ENCODE results near the gene OXCT1. TPM values are rescaled to one million over a fixed set of nuclear protein-coding genes. Genes with fewer than 3 reads are reported as not detected.

Gene OXCT1
- total and polyA plus RNA-seq, 2 donors (not counting 3 experiments of a cell fraction or from before 2014, with no cell fraction given), result 12.8 to 37.4 TPM

GRCh38 chr5:41831155-41831554, 39.1 kb downstream of the OXCT1 start:
- TF ChIP-seq CTCF (IDR thresholded peaks at IDR 0.05; ENCODE audit: extremely low read depth in 1 of 2, insufficient read depth in 1 of 2, low read depth in 1 of 2, low read length in 2 of 2) (no peak), MYC (IDR thresholded peaks at IDR 0.05; ENCODE audit: low read depth, low read length) (no peak), POLR2AphosphoS5 (IDR thresholded peaks at IDR 0.05; ENCODE audit: insufficient read depth, low read depth, low read length) (no peak), JUN (IDR thresholded peaks at IDR 0.05; ENCODE audit: borderline replicate concordance, insufficient read depth, insufficient read length, low read depth) (no peak)
- Histone ChIP-seq H3K4me2 (ENCODE audit: insufficient read depth, low read length) (no peak overlapping the region), H3K9me1 (replicated peaks; ENCODE audit: control insufficient read depth, extremely low read depth, insufficient read depth, low read length) (no peaks in the 10 kb centered on the region), H3K27me3 (ENCODE audit: control insufficient read depth in 2 of 2, insufficient read depth in 2 of 2, low read length in 2 of 2) (no peaks in the 10 kb centered on the region), H3K4me3 (replicated peaks in 1 of 3; ENCODE audit: insufficient read depth in 1 of 3, low read depth in 1 of 3, low read length in 3 of 3) (no peak overlapping the region), H3K36me3 (ENCODE audit: control insufficient read depth in 2 of 2, extremely low read depth in 1 of 2, insufficient read depth in 2 of 2, low read length in 2 of 2) (peaks cover 0 to 4% of the 10 kb centered on the region in 2 experiments), H3K79me2 (ENCODE audit: control insufficient read depth, insufficient read depth, low read length) (no peaks in the 10 kb centered on the region), H3K9ac (replicated peaks; ENCODE audit: extremely low read depth, insufficient read depth, low read length) (no peak overlapping the region), H2AFZ (ENCODE audit: low read depth, low read length) (no peak overlapping the region), H3K9me3 (replicated peaks; ENCODE audit: control insufficient read depth, insufficient read depth, low read length) (no peaks in the 10 kb centered on the region), H4K20me1 (replicated peaks; ENCODE audit: control insufficient read depth, extremely low read depth, insufficient read depth, low read length) (no peaks in the 10 kb centered on the region), H3K27ac (ENCODE audit: insufficient read depth, low read depth, low read length) (no peak overlapping the region), H3K4me1 (ENCODE audit: control insufficient read depth, extremely low read depth, insufficient read depth, low read length) (peaks cover 37% of the 10 kb centered on the region)
- ChIA-PET CTCF (interaction anchor here (0.6 to 1.4 kb wide), 4 partner anchors 10 to 561 kb away, joined by 3 to 5 read pairs (median 3); no protein-coding TSS in a partner anchor), POLR2A (no interaction called here)
- no peak for FAIRE-seq
- intact Hi-C loops (cut with micrococcal nuclease) (no loop called here), dilution Hi-C loops (cut with MboI; ENCODE audit: extremely low pct_ligation_motif_present, low sequenced_read_pairs) (no loop called here)
- BruUV-seq (replicated peaks), result no TSS peak
- DNase-seq (ENCODE audit: low read depth, low spot score), result no peak

GRCh38 chr5:41827792-41828191, 42.4 kb downstream of the OXCT1 start:
- intact Hi-C loops (cut with micrococcal nuclease) (no loop called here), dilution Hi-C loops (cut with MboI; ENCODE audit: extremely low pct_ligation_motif_present, low sequenced_read_pairs) (no loop called here)
- peaks cover 0 to 4% of the 10 kb centered on the region in 2 experiments for H3K36me3 ChIP-seq (ENCODE audit: control insufficient read depth in 2 of 2, extremely low read depth in 1 of 2, insufficient read depth in 2 of 2, low read length in 2 of 2)
- no peaks in the 10 kb centered on the region for H3K9me3 ChIP-seq (replicated peaks; ENCODE audit: control insufficient read depth, insufficient read depth, low read length)
- H3K9ac ChIP-seq (replicated peaks; ENCODE audit: extremely low read depth, insufficient read depth, low read length), result no peak overlapping the region
- no peaks in the 10 kb centered on the region for H3K79me2 ChIP-seq (ENCODE audit: control insufficient read depth, insufficient read depth, low read length)
- H3K4me3 ChIP-seq (replicated peaks in 1 of 3; ENCODE audit: insufficient read depth in 1 of 3, low read depth in 1 of 3, low read length in 3 of 3), result no peak overlapping the region
- no peak for TF ChIP-seq CTCF (IDR thresholded peaks at IDR 0.05; ENCODE audit: extremely low read depth in 1 of 2, insufficient read depth in 1 of 2, low read depth in 1 of 2, low read length in 2 of 2)
- TF ChIP-seq EZH2 (IDR thresholded peaks at IDR 0.05; ENCODE audit: borderline replicate concordance, low read depth, low read length, severe bottlenecking), result no peak
- no peak for TF ChIP-seq POLR2AphosphoS5 (IDR thresholded peaks at IDR 0.05; ENCODE audit: insufficient read depth, low read depth, low read length)
- no peak for TF ChIP-seq MYC (IDR thresholded peaks at IDR 0.05; ENCODE audit: low read depth, low read length)
- TF ChIP-seq MAX (IDR thresholded peaks at IDR 0.05; ENCODE audit: insufficient read depth, insufficient read length), result no peak
- TF ChIP-seq GATA2 (IDR thresholded peaks at IDR 0.05; ENCODE audit: insufficient read depth, insufficient read length, low read depth, low read length), result no peak
- TF ChIP-seq FOS (IDR thresholded peaks at IDR 0.05; ENCODE audit: borderline replicate concordance, insufficient read depth, low read length), result no peak
- no peak for TF ChIP-seq POLR2A (IDR thresholded peaks at IDR 0.05; ENCODE audit: low read depth, low read length)
- no peak for TF ChIP-seq JUN (IDR thresholded peaks at IDR 0.05; ENCODE audit: borderline replicate concordance, insufficient read depth, insufficient read length, low read depth)
- peaks cover 10% of the 10 kb centered on the region for H3K4me1 ChIP-seq (ENCODE audit: control insufficient read depth, extremely low read depth, insufficient read depth, low read length)
- DNase-seq (ENCODE audit: low read depth, low spot score) (no peak), FAIRE-seq (no peak)
- no peaks in the 10 kb centered on the region for H3K27me3 ChIP-seq (ENCODE audit: control insufficient read depth in 2 of 2, insufficient read depth in 2 of 2, low read length in 2 of 2)
- POLR2A ChIA-PET, result no interaction called here
- no peak overlapping the region for H2AFZ ChIP-seq (ENCODE audit: low read depth, low read length)
- CTCF ChIA-PET, result no interaction called here
- no peak overlapping the region for H3K4me2 ChIP-seq (ENCODE audit: insufficient read depth, low read length)
- no TSS peak for BruUV-seq (replicated peaks)
- no peak overlapping the region for H3K27ac ChIP-seq (ENCODE audit: insufficient read depth, low read depth, low read length)
- no peaks in the 10 kb centered on the region for H3K9me1 ChIP-seq (replicated peaks; ENCODE audit: control insufficient read depth, extremely low read depth, insufficient read depth, low read length)
- H4K20me1 ChIP-seq (replicated peaks; ENCODE audit: control insufficient read depth, extremely low read depth, insufficient read depth, low read length), result no peaks in the 10 kb centered on the region
